ENCODE data around the gene ZNF740.

GRCh38 chr12:53215497-53215896, 35.0 kb downstream of the ZNF740 start:
- TF ChIP-seq CTCF (conservative IDR thresholded peaks at IDR 0.05 in 1 of 2, IDR thresholded peaks at IDR 0.05 in 1 of 2; ENCODE audit: extremely low read depth in 1 of 2, insufficient read depth in 1 of 2, low read depth in 1 of 2, low read length in 2 of 2) (no peak), EZH2 (IDR thresholded peaks at IDR 0.05; ENCODE audit: borderline replicate concordance, low read length) (no peak)
